ENCODE data around the gene MAMDC4. TPM values are rescaled to one million over a fixed set of nuclear protein-coding genes. Genes with fewer than 3 reads are reported as not detected.
"Not testable (repeated sequence)": the region's sequence is repeated elsewhere in the genome, so short reads cannot be mapped to it uniquely, and the experiment has no call there.

The MAMDC4 gene
- total RNA-seq, 1 experiment from 2014 or later, result 4.4 TPM

DNA sequence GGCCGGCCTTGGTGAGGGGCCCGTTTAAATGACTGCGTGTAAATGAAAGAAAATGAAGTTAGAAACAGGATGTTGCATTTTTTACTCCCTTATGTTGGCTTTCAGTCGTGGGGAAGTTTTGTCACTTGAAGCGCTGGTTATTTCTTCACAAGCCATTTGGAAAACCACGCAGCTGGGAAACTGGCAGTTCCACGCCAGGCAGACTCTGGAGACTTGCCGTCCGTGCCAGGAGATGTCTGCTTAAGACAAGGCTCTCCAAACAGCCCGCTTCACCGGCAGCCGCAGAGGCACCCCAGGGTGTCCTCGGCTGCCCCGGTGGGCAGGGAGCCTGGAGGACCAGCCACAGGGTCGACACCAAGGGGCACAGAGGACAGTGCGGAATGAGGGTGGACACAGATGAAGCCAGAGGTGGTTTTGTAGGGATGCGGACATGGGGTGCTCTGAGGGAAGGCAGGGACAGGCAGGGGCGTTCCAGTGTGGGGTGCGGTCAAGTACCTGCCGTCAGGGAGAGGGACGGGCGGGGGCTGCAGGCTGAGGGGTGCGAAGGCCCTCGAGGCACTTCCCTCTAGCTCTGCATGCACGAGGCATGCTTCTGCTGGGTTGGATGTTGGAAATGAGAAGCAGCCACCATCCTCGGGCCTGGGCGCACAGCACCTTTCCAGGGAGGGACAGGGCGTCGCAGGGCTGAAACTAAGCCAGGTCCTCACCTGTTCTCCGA, 21.0 kb upstream of the MAMDC4 start:
- no peaks in the 10 kb centered on the region for H3K27me3 ChIP-seq
- DNase-seq, result no peak
- no peaks in the 10 kb centered on the region for H3K4me1 ChIP-seq
- H3K36me3 ChIP-seq, result peaks cover 39% of the 10 kb centered on the region
- no peak overlapping the region for H3K4me3 ChIP-seq
- no peak overlapping the region for H3K27ac ChIP-seq
- H3K9me3 ChIP-seq (replicated peaks), result no peaks in the 10 kb centered on the region

DNA sequence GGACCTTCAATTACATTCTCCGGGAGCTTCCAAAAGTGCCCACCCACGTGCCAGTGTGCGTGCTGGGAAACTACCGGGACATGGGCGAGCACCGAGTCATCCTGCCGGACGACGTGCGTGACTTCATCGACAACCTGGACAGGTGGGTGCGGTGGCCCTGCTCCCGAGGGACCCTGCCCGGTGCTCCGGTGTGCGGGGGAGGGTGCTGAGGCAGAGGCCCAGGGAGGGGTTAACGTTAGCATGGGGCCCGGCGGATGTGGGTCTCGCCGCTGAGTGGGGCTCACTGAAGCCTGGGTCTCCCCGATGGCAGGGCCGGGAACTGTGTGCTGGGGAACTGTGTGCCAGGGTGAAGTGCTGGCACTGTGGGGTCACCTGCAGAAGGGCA, 20.4 kb upstream of the MAMDC4 start:
- no peak for DNase-seq
- Histone ChIP-seq H3K9me3 (replicated peaks) (no peaks in the 10 kb centered on the region), H3K27me3 (no peaks in the 10 kb centered on the region), H3K4me1 (no peaks in the 10 kb centered on the region), H3K36me3 (peaks cover 37% of the 10 kb centered on the region), H3K4me3 (no peak overlapping the region), H3K27ac (no peak overlapping the region)

DNA sequence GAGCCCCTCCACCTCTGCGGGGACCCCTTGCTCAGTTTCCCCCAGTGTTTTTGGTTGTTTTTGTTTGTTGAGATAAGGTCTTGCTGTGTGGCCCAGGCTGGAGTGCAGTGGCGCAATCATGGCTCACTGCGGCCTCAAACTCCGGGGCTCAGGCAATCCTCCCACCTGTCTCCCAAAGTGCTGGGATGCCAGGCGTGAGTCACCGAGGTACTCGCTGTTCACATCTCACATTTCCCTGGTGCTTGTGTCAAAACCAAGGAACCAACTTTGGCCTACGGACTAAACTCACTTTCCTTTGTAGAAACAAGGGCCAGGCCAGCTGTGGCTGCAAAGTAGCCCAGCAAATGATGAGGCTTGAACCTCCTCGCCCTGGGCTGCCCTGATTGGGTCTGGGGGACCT, 19.6 kb upstream of the MAMDC4 start:
- Histone ChIP-seq H3K4me3 (no peak overlapping the region), H3K27ac (no peak overlapping the region), H3K4me1 (no peaks in the 10 kb centered on the region), H3K9me3 (replicated peaks) (no peaks in the 10 kb centered on the region), H3K36me3 (peaks cover 35% of the 10 kb centered on the region), H3K27me3 (no peaks in the 10 kb centered on the region)
- DNase-seq, result no peak

DNA sequence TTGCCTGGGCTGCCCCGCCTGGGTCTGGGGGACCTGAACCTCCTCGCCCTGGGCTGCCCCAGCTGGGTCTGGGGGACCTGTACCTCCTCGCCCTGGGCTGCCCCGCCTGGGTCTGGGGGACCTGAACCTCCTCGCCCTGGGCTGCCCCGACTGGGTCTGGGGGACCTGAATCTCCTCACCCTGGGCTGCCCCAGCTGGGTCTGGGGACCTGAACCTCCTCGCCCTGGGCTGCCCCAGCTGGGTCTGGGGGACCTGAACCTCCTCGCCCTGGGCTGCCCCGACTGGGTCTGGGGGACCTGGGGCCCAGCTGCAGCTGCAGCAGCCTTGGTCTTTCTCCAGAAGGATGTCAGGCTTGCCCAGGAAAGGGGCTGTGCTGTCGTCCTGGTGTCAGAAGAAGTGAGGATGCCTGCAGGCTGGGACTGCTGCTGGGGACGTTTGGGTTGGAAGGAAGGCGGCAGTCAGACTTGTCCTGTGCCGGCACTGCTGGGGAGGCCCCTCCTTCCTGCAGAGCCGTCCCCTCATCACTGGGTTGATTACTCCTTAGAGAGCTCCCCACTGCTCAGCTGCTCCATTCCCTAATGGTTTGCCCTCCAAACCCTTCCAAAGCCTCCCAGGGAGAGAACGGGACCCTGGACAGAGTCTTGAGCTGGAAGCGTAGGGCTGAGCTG, 18.6 kb upstream of the MAMDC4 start:
- not testable (repeated sequence) for H3K4me3 ChIP-seq; H3K27me3 ChIP-seq; H3K27ac ChIP-seq; H3K9me3 ChIP-seq (replicated peaks); DNase-seq; H3K4me1 ChIP-seq
- peaks cover 31% of the 10 kb centered on the region for H3K36me3 ChIP-seq

DNA sequence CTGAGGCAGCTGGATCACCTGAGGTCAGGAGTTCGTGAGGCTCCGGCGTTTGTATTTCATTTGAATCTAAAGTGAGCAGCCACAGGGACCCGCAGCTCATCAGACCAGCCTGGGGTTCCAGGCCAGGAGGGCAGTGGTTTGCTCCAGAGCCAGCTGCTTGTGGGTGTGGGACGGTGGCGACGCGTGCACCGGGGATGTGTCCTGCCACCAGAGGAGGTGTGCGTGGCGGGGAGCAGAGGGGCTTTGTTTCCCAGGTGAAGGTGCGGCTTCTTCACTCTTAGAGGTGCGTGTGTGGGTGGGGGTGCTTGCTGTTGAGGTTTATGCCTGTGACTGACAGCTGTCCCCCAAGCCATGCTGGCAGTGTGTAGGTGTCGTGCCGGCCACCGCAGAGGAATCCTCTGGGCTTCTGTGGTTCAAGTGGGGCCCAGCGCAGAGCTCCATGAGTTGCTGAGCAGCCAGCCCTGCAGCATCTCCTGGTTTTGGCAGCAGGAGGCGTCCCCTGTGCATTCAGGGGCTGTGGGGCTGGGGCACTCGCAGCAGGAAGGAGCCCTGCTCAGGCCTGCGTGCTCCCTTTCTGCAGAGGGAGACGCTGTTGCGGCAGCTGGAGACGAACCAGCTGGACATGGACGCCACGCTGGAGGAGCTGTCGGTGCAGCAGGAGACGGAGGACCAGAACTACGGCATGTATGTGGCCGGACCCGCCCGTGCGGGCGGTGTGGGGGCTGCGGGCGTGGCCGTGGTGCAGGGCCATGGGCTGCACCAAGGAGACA, 16.8 kb upstream of the MAMDC4 start:
- no peak overlapping the region for H3K4me3 ChIP-seq
- DNase-seq, result no peak
- H3K4me1 ChIP-seq, result peaks cover 3% of the 10 kb centered on the region; the same call in 1 of the 2 replicates
- H3K27me3 ChIP-seq, result no peaks in the 10 kb centered on the region
- no peaks in the 10 kb centered on the region for H3K9me3 ChIP-seq (replicated peaks)
- peaks cover 18% of the 10 kb centered on the region for H3K36me3 ChIP-seq
- H3K27ac ChIP-seq, result no peak overlapping the region

DNA sequence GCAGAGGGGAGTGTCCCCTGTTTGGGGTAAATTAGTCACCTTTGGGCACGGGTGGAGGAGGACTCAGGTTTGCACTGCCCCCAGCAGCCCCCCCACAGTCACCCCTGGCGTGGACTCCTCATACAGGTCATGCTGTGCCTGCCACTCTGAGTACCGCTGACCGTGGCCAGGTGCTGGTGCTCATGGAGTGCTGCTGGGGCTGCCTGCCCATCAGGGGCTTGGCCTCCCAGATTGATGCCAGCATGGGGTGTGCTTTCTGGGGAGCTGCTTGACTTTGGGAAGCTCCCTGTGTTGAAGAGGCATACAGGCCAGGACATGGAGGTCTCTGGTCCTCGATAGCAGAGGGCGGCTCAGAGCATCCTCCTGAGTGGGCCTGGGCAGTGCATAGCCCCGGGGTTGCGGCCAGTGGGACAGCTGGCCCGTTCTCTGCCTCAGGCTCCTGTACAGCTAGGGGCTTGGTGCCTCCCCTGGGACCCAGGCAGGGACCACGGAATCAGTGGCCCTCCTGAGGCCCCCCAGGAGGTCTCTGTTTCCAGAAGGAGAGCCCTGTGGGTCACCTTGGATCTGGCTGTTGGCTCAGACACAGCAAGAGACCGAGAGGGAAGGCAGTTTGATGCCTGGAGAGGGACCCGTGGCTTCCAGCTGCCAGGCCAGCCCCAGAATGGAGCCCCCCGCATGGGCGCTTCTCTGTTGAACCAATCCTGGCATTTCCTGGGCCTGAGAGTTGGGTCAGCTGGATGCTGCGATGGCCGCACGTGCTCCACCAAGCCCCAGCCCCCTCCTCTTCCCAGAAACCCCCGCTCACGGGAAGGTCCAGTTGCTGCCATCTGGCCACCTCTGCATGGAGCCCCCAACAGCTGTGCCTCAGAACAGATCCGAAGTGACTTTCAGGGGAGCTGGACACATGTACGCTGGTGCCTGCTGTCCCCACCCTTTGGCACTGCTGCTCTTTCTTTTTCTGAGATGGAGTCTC, 15.9 kb upstream of the MAMDC4 start:
- no peak for DNase-seq
- Histone ChIP-seq H3K4me1 (peaks cover 12% of the 10 kb centered on the region), H3K27ac (no peak overlapping the region), H3K27me3 (no peaks in the 10 kb centered on the region), H3K9me3 (replicated peaks) (no peaks in the 10 kb centered on the region), H3K4me3 (no peak overlapping the region), H3K36me3 (peaks cover 11% of the 10 kb centered on the region)

DNA sequence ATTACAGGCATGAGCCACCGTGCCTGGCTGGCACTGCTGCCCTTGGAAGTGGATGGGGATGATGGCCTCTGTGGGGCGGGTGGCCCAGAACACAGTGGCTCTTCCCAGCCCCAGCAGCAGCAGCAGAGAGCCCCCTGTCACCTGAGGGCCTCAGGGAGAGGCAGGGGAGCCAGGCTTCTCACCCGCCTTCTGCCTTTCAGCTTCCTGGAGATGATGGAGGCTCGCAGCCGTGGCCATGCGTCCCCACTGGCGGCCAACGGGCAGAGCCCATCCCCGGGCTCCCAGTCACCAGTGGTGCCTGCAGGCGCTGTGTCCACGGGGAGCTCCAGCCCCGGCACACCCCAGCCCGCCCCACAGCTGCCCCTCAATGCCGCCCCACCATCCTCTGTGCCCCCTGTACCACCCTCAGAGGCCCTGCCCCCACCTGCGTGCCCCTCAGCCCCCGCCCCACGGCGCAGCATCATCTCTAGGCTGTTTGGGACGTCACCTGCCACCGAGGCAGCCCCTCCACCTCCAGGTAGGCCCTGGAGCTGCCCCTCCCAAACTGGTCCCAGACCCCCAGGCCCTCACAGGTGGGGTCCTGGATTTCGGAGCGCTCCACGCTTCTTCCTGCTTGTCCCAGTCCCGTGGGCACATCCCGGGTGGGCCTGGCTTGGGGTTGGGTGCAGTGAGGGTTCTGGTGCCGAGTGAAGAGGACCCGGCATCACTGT, 14.8 kb upstream of the MAMDC4 start:
- H3K36me3 ChIP-seq, result peaks cover 8% of the 10 kb centered on the region
- no peaks in the 10 kb centered on the region for H3K27me3 ChIP-seq

DNA sequence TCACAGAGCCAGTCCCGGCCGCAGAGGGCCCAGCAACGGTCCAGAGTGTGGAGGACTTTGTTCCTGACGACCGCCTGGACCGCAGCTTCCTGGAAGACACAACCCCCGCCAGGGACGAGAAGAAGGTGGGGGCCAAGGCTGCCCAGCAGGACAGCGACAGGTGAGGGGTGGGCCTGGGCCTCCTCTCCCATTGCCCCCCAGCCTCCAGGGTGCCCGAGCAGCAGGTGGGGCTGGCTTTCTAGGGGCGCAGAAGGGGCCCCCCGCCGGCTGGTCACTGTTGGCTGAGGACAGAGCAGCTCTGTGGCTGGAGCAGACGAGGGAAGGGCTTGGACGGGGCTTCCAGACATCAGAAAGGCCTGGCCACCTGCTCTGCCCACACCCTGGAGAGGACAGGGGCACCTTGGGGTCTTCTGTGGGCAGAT, 14.3 kb upstream of the MAMDC4 start:
- H3K27me3 ChIP-seq; H3K9me3 ChIP-seq (replicated peaks); H3K36me3 ChIP-seq; H3K4me3 ChIP-seq; H3K27ac ChIP-seq; DNase-seq: not testable (repeated sequence)
- H3K4me1 ChIP-seq, result peaks cover 20% of the 10 kb centered on the region

More for the DNA sequence above, 14.8 kb upstream of the MAMDC4 start:
- Histone ChIP-seq H3K4me3 (no peak overlapping the region), H3K9me3 (replicated peaks) (no peaks in the 10 kb centered on the region), H3K4me1 (peaks cover 18% of the 10 kb centered on the region), H3K27ac (no peak overlapping the region)
- DNase-seq, result no peak

DNA sequence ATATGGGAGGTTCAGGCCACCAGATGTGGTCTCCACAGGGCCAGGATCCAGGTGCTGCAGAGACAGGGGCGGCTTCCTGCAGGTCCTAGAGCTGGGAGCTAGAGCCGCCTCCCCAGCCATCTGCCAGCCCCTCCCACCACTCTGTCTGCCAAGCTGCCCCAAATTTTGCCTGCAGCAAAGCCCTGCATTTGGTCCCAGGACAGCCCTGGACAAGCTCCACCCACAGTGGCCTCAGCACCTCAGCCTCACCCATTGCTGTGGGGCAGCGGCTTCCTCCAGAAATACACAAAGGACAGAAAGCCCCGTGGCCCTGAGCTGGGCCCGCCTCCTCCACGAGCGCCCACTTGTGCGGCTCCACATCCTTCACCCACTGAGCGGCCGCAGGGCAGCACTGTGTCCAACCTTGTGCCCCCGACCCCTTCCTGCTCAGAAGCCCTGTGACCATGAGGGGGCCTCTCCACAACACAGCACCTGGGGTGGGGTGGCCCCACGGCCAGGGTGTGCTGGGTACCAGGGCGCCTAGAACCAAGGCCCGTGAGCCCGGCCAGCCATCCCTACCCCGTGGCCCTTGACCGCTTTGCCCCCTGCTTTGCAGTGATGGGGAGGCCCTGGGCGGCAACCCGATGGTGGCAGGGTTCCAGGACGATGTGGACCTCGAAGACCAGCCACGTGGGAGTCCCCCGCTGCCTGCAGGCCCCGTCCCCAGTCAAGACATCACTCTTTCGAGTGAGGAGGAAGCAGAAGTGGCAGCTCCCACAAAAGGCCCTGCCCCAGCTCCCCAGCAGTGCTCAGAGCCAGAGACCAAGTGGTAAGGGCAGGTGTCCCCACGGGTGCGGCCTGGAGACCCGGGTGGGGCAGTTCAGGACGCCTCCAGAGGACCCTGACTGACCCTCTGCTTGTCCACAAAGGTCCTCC, 13.6 kb upstream of the MAMDC4 start:
- no peak for DNase-seq
- no peak overlapping the region for H3K4me3 ChIP-seq
- H3K9me3 ChIP-seq (replicated peaks), result no peaks in the 10 kb centered on the region
- H3K27me3 ChIP-seq, result no peaks in the 10 kb centered on the region
- no peak overlapping the region for H3K27ac ChIP-seq
- peaks cover 24% of the 10 kb centered on the region for H3K4me1 ChIP-seq
- 0 out of 2 replicates have a peak, but pooled peaks cover 4% of the 10 kb centered on the region for H3K36me3 ChIP-seq

DNA sequence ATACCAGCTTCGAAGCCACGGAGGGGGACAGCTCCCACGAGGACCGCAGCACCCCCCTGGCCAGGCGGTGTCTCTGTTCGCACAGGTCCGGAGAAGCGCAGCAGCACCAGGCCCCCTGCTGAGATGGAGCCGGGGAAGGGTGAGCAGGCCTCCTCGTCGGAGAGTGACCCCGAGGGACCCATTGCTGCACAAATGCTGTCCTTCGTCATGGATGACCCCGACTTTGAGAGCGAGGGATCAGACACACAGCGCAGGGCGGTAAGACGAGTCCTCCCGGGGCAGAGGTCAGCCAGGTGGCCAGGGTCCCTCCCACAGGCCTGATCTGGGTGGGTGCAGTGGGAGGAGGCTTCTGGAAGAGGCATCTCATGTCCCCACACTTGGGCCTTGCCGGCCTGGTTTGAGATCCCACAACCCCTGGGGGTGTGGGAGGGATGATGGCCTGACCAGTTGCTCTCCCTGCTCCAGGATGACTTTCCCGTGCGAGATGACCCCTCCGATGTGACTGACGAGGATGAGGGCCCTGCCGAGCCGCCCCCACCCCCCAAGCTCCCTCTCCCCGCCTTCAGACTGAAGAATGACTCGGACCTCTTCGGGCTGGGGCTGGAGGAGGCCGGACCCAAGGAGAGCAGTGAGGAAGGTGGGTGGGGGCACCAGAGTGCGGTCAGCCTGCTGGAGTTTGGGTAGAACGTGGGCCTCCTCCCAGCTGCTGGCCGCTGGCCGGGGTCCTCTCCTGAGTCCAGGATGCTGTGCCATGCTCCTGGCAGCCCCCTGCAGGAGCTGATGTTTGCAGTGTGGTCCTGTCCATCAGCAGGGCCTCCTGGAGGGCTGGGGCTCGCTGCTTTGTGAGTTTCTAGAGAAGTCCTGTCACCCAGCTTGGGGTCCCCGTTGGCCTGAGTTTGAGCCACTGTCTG, 12.7 kb upstream of the MAMDC4 start:
- H3K27ac ChIP-seq, result no peak overlapping the region
- H3K27me3 ChIP-seq, result no peaks in the 10 kb centered on the region

DNA sequence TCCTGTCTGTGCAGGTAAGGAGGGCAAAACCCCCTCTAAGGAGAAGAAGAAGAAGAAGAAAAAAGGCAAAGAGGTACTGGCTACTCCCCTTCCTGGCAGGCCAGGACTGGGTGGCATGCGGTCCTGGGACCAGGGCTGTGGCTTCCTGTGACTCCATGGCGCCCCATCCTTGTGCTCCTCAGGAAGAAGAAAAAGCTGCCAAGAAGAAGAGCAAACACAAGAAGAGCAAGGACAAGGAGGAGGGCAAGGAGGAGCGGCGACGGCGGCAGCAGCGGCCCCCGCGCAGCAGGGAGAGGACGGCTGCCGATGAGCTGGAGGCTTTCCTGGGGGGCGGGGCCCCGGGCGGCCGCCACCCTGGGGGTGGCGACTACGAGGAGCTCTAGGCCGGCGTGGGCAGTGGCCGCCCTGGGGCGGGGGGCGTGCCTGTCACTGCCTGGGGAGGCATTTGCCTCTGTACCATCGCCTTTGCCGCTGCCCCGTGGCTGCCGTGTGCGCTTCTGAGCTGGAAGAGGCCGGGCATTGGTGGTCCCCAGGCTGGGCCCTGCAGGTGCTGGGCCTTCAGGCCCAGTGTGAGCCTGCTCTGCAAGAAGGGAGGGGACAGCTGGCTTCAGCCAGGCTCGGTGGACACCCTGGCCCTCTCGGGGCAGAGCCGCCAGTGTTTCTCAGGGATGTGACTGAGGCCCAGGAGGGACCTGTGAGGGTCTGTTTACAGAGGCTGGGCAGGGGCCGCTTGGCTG, 11.8 kb upstream of the MAMDC4 start:
- Histone ChIP-seq H3K9me3 (replicated peaks) (no peaks in the 10 kb centered on the region), H3K36me3 (no peaks in the 10 kb centered on the region), H3K27ac (no peak overlapping the region), H3K4me1 (peaks cover 24% of the 10 kb centered on the region), H3K4me3 (no peak overlapping the region), H3K27me3 (no peaks in the 10 kb centered on the region)
- DNase-seq, result no peak

More for the DNA sequence above, 12.7 kb upstream of the MAMDC4 start:
- Histone ChIP-seq H3K9me3 (replicated peaks) (no peaks in the 10 kb centered on the region), H3K4me3 (no peak overlapping the region), H3K4me1 (peaks cover 24% of the 10 kb centered on the region), H3K36me3 (no peaks in the 10 kb centered on the region)
- DNase-seq, result no peak
